Activated T-helper 17 cell treated with anti-CD3 and anti-CD28 coated beads, Interleukin-2, amount 50 U/mL, for 72 hours (primary cell): Measurements from ENCODE around the gene AKR1C3. TPM values are rescaled to one million over a fixed set of nuclear protein-coding genes. Genes with fewer than 3 reads are reported as not detected.
"Not testable (repeated sequence)": the region's sequence is repeated elsewhere in the genome, so short reads cannot be mapped to it uniquely, and the experiment has no call there.

Experiments
- ATAC-seq: fragments of 150-1000 bp; cut with Tn5 transposase; replicated peaks from 2 replicates; pipeline ENCODE4 v1.10.0; 2021; ENCODE audit warnings: mild to moderate bottlenecking, moderate library complexity
- H3K27ac Mint-ChIP-seq: one replicate; pipeline ENCODE4 v1.8.0; 2022; ENCODE audit warnings: mixed read lengths
- H3K27me3 Mint-ChIP-seq: one replicate; pipeline ENCODE4 v1.8.0; 2022; ENCODE audit warnings: mixed read lengths
- H3K36me3 Mint-ChIP-seq: one replicate; pipeline ENCODE4 v1.8.0; 2022; ENCODE audit warnings: low read depth, mild to moderate bottlenecking, mixed read lengths
- H3K4me1 Mint-ChIP-seq: one replicate; pipeline ENCODE4 v1.8.0; 2022; ENCODE audit warnings: mixed read lengths
- H3K4me3 Mint-ChIP-seq: one replicate; pipeline ENCODE4 v1.8.0; 2022; ENCODE audit warnings: mild to moderate bottlenecking, mixed read lengths
- H3K9me3 Mint-ChIP-seq: one replicate; pipeline ENCODE4 v1.8.0; 2022; ENCODE audit warnings: mixed read lengths
- total RNA-seq, 2 donors: library from RNA; stranded (reverse); gene quantifications; one replicate each; pipeline ENCODE4 v1.2.3, GENCODE V29; 2022

AKR1C3 gene
- total RNA-seq, 2 donors from 2014 or later: 0.34 to 2.9 TPM

DNA sequence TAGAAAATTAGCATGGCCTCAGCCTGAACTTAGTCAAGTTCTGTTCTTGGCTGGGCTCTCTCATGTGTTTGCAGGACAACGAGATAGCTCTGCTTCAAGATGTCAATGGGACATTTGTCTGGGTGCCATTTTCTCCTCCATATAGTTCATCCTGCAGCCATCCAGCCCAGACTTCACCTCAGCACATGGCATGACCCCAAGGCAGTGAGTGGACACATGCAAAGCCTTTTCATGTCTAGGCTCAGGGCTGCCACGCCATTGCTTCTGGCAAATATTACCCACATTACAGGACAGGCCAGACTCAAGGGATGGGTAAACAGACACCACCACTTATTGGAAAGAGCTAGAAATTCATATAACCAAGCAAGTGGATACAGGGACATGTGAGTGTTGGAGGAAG lies 9.3 kb downstream of the AKR1C3 start:
- Mint-ChIP-seq H3K36me3 (no peaks in the 10 kb centered on the region), H3K4me3 (no peak overlapping the region), H3K27ac (no peak overlapping the region), H3K27me3 (no peaks in the 10 kb centered on the region), H3K9me3 (no peaks in the 10 kb centered on the region), H3K4me1 (no peaks in the 10 kb centered on the region)
- no peak for ATAC-seq

GRCh38 chr10:5105626-5106025 lies 11.4 kb downstream of the AKR1C3 start:
- Mint-ChIP-seq H3K4me1 (no peaks in the 10 kb centered on the region), H3K4me3 (no peak overlapping the region), H3K9me3 (no peaks in the 10 kb centered on the region)

GRCh38 chr10:5106553-5106952 lies 12.3 kb downstream of the AKR1C3 start:
- Mint-ChIP-seq H3K9me3 (no peaks in the 10 kb centered on the region), H3K4me1 (no peaks in the 10 kb centered on the region), H3K27me3 (no peaks in the 10 kb centered on the region), H3K27ac (no peak overlapping the region), H3K4me3 (no peak overlapping the region), H3K36me3 (no peaks in the 10 kb centered on the region)
- ATAC-seq: no peak

More at GRCh38 chr10:5105626-5106025, 11.4 kb downstream of the AKR1C3 start:
- Mint-ChIP-seq H3K27me3 (no peaks in the 10 kb centered on the region), H3K36me3 (no peaks in the 10 kb centered on the region), H3K27ac (no peak overlapping the region)
- ATAC-seq: no peak

DNA sequence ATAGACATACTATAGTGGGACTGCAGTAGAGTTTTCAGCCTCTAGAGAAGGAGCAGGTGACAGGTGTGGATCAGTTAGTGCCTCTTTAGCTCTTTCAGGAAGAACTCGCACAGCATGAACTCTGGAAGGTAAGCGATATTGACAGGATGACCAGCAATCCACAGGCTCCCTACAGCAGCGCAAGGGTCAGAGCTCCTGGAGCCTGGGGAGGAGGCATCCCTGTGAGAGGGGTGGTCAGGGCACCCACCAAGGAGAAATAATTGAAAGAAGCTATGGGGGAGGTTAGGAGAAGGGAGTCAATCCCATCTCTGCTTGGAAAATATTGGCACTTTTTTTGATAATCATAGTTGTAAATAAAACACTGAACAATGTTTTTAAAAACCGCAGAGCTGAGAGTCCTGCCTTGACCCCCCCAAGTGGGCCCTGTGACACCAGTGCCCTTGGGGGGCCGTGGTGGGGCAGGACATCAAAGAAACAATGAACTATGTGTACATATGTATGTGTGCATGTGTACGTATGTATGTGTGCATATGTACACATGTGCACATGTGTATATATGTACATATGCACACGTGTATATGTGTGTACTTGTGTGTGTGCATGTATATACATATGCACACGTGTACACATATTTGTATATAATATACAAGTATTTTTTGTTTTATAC lies 13.8 kb downstream of the AKR1C3 start:
- H3K27ac Mint-ChIP-seq: no peak overlapping the region
- no peaks in the 10 kb centered on the region for H3K9me3 Mint-ChIP-seq
- H3K4me3 Mint-ChIP-seq: no peak overlapping the region
- H3K27me3 Mint-ChIP-seq: no peaks in the 10 kb centered on the region
- H3K4me1 Mint-ChIP-seq: no peaks in the 10 kb centered on the region
- no peak for ATAC-seq
- H3K36me3 Mint-ChIP-seq: no peaks in the 10 kb centered on the region

DNA sequence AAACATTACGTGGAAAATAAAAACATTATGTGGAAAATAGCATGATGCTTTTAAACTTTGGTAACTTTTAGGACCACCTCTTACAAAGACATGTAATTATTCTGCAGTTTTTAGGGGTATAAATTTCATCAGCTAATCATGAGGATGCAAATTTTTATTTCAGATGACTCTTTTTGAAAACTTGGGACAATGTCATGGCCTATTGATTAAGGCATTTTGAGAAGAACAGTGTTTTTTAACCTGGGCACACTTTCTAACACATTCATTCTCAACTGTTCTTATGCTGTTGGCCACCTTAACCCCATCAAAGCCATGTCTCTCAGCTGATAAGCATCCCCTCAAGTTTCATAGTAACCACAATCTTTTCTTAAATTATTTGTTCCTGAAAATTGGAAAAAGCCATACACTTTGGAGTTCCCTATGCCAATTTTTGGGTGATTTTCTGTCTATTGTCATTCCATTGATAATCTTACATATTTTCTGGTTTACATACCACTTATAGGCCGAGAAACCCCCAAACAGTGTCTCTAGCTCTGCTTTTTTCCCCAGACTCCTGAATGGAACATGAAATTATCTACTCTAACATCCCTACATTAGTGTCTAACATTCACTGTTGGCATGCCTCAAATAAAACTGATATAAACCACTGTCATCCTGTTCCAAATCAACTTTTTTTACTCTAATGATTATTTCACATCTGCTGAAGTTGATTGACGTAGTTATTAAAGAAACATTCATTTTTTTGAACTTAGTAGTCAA lies 14.6 kb downstream of the AKR1C3 start:
- Mint-ChIP-seq H3K27me3 (no peaks in the 10 kb centered on the region), H3K4me3 (no peak overlapping the region), H3K27ac (no peak overlapping the region), H3K36me3 (no peaks in the 10 kb centered on the region), H3K4me1 (no peaks in the 10 kb centered on the region), H3K9me3 (no peaks in the 10 kb centered on the region)
- ATAC-seq: no peak

GRCh38 chr10:5109861-5110260 lies 15.6 kb downstream of the AKR1C3 start:
- H3K4me1 Mint-ChIP-seq, ATAC-seq, H3K4me3 Mint-ChIP-seq, H3K36me3 Mint-ChIP-seq, H3K9me3 Mint-ChIP-seq, H3K27me3 Mint-ChIP-seq, H3K27ac Mint-ChIP-seq: not testable (repeated sequence)

DNA sequence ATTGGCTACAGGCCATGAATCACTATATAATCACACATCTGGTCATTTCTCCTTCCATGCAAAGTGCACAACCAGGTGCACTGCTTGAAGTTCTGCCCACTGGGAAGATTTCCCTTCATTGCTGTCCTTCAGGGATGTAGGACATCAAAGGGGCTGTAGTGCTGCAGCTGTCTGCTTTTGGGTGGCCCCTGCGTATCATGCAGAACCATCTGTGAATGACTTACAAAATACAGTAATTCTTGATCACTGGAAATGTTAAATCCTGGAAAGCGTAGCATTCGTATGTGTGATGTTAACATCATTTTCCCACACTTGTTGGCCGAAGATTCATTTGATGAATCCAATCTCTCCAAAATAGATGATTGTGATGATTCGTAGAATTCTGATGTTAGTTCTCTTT lies 22.4 kb downstream of the AKR1C3 start:
- ATAC-seq: no peak
- H3K27ac Mint-ChIP-seq: no peak overlapping the region

GRCh38 chr10:5117026-5117425 lies 22.8 kb downstream of the AKR1C3 start:
- Mint-ChIP-seq H3K4me1 (no peaks in the 10 kb centered on the region), H3K9me3 (no peaks in the 10 kb centered on the region), H3K36me3 (no peaks in the 10 kb centered on the region), H3K27ac (no peak overlapping the region), H3K4me3 (no peak overlapping the region), H3K27me3 (peaks cover 3% of the 10 kb centered on the region)
- ATAC-seq: no peak

More for the DNA sequence above, 22.4 kb downstream of the AKR1C3 start:
- Mint-ChIP-seq H3K4me3 (no peak overlapping the region), H3K27me3 (peaks cover 3% of the 10 kb centered on the region), H3K36me3 (no peaks in the 10 kb centered on the region), H3K9me3 (no peaks in the 10 kb centered on the region), H3K4me1 (no peaks in the 10 kb centered on the region)

DNA sequence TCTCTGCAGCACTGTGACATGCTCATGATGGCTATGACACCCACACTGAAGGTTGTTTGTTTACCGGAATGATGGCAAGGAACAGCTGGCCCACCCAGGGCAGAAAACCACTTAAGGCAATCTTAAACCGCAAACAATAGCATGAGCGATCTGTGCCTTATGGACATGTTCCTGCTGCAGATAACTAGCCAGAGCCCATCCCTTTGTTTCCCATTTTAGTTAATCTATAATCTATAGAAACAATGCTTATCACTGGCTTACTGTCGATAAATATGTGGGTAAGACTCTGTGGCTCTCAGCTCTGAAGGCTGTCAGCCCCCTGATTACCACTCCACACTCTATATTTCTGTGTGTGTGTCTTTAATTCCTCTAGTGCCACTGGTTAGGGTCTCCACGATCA lies 25.8 kb downstream of the AKR1C3 start:
- H3K27ac Mint-ChIP-seq, ATAC-seq: not testable (repeated sequence)

GRCh38 chr10:5123886-5124285 lies 29.7 kb downstream of the AKR1C3 start:
- Mint-ChIP-seq H3K27me3 (peaks cover 3% of the 10 kb centered on the region), H3K9me3 (peaks cover 3% of the 10 kb centered on the region), H3K36me3 (no peaks in the 10 kb centered on the region), H3K4me1 (no peaks in the 10 kb centered on the region), H3K4me3 (no peak overlapping the region), H3K27ac (no peak overlapping the region)
- ATAC-seq: no peak

More for the DNA sequence above, 25.8 kb downstream of the AKR1C3 start:
- H3K27me3 Mint-ChIP-seq, H3K4me1 Mint-ChIP-seq, H3K36me3 Mint-ChIP-seq, H3K4me3 Mint-ChIP-seq, H3K9me3 Mint-ChIP-seq: not testable (repeated sequence)

DNA sequence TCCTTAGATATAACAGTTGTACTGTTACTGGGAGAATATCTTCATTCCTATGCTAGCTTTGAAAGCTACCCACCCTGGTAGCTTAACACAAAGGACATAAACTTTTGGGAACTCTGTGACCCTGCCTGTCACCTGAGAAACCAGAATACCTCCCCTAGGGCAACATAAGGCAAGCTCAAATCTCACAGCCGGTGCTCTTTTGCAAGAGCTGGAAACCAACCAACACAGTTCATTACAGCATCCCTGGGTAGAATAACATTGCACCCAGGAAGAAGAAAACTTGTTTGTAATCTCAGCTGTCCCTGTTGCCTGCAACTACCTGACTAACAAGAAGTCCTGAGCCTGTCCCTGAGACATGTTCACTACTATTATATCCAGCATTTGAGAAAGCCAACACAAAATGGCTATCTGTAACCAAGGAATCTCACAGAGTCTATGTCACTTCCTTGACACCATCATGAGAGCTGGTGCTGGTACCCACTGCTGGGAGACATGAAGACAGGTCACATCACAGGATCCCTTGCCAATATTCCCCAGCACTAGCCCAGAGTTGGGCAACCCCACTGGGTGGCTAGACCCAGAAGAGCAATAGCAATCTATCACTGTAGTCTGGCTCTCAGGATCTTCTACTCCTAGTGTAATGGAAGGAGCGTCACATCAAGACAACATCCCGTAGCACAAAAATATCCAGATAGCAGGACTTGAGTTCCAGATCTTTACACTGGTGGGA lies 31.3 kb downstream of the AKR1C3 start:
- peaks cover 3% of the 10 kb centered on the region for H3K9me3 Mint-ChIP-seq
- ATAC-seq: no peak
- no peaks in the 10 kb centered on the region for H3K27me3 Mint-ChIP-seq
- H3K36me3 Mint-ChIP-seq: no peaks in the 10 kb centered on the region
- H3K27ac Mint-ChIP-seq: no peak overlapping the region
- no peak overlapping the region for H3K4me3 Mint-ChIP-seq
- H3K4me1 Mint-ChIP-seq: no peaks in the 10 kb centered on the region

- no peak overlapping the region for H3K27ac Mint-ChIP-seq
Observed at GRCh38 chr10:5135581-5135980, 41.4 kb downstream of the AKR1C3 start.

GRCh38 chr10:5136468-5137087 lies 42.4 kb downstream of the AKR1C3 start:
- Mint-ChIP-seq H3K36me3 (no peaks in the 10 kb centered on the region), H3K27me3 (peaks cover 3% of the 10 kb centered on the region), H3K27ac (no peak overlapping the region)

More at GRCh38 chr10:5135581-5135980, 41.4 kb downstream of the AKR1C3 start:
- H3K4me1 Mint-ChIP-seq: no peaks in the 10 kb centered on the region
- ATAC-seq: no peak
- peaks cover 3% of the 10 kb centered on the region for H3K27me3 Mint-ChIP-seq
- peaks cover 10% of the 10 kb centered on the region for H3K9me3 Mint-ChIP-seq
- no peak overlapping the region for H3K4me3 Mint-ChIP-seq
- no peaks in the 10 kb centered on the region for H3K36me3 Mint-ChIP-seq

DNA sequence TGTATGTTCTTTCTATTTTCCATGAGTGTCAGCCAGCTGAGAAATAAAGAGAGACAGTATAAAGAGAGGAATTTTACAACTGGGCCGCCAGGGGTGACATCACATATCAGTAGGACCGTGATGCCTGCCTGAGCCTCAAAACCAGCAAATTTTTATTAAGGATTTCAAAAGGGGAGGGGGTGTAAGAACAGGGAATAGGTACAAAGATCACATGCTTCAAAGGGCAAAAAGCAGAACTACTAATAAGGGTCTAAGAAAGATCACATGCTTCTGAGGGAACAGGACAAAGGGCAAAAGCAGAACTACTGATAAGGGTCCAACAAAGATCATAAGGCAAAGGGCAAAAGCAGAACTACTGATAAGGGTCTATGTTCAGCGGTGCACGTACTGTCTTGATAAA lies 43.5 kb downstream of the AKR1C3 start:
- not testable (repeated sequence) for ATAC-seq, H3K27ac Mint-ChIP-seq

More at GRCh38 chr10:5136468-5137087, 42.4 kb downstream of the AKR1C3 start:
- peaks cover 10% of the 10 kb centered on the region for H3K9me3 Mint-ChIP-seq
- no peak for ATAC-seq
- H3K4me1 Mint-ChIP-seq: no peaks in the 10 kb centered on the region
- H3K4me3 Mint-ChIP-seq: no peak overlapping the region

More for the DNA sequence above, 43.5 kb downstream of the AKR1C3 start:
- H3K4me1 Mint-ChIP-seq, H3K27me3 Mint-ChIP-seq, H3K4me3 Mint-ChIP-seq, H3K36me3 Mint-ChIP-seq: not testable (repeated sequence)
- H3K9me3 Mint-ChIP-seq: peaks cover 10% of the 10 kb centered on the region
